ENCODE data around the gene ECSIT. TPM values are rescaled to one million over a fixed set of nuclear protein-coding genes. Genes with fewer than 3 reads are reported as not detected.

The ECSIT gene
- total RNA-seq, 4 donors from 2014 or later = 40.4 to 65.7 (median 57.8) TPM

DNA sequence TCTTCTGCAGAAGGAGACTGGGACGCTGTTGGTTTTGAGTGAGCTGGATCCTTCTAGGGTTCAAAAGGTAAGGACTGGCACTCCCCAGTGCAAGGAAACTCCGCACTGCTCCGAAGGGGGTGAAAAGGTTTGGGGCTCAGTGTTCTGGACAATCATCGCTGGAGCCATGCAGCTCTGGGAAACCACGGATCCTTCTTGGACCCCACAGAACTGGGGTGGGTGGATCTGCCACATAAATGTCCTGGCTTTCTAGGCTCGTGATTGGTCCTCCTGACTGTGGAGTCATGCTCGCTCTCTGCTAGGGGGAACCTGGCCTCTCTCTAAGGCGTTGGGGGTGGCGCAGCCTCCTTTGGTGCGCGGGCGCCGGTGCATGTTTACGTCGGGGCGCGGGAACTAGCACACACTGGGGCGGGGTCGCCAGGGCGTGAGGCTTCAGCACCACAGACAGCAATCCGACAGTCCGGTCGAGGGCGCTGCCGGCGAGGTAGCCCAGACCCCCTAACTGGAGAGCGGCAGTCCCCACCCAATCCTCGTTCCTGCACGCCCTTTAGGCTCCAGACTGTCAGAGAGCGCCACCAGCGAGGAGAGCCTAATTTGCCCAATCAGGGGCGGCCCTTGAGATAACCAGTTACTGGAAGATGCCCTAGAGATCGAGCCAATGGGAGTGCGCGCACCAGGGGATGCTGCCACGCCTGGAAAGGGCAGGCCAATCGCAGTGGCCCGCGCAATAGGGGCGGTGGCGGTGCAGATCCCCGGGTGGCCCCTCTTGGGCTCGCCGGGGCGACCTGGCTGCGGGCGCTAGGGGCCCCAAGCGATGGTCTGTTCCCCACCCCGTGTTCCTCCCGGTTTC is 47.2 kb downstream of the ECSIT start:
- 14% methylated on average over 12 of the region's 50 CpGs for WGBS
- Histone ChIP-seq H3K4me3 (peak overlapping the region; percentile 37), H3K36me3 (peaks cover 15% of the 10 kb centered on the region), H3K27ac (no peak overlapping the region), H3K9me3 (no peaks in the 10 kb centered on the region), H3K27me3 (peaks cover 48% of the 10 kb centered on the region), H3K4me1 (peaks cover 44% of the 10 kb centered on the region)
- DNase-seq (ENCODE audit: low spot score in 2 of 2) = peak in 1 of 2 donors; percentile 73
- TF ChIP-seq EP300 (IDR thresholded peaks at IDR 0.05) (no peak), POLR2AphosphoS5 (IDR thresholded peaks at IDR 0.05) (no peak), POLR2A (IDR thresholded peaks at IDR 0.05) (no peak)
- TF ChIP-seq, protein P1, sequence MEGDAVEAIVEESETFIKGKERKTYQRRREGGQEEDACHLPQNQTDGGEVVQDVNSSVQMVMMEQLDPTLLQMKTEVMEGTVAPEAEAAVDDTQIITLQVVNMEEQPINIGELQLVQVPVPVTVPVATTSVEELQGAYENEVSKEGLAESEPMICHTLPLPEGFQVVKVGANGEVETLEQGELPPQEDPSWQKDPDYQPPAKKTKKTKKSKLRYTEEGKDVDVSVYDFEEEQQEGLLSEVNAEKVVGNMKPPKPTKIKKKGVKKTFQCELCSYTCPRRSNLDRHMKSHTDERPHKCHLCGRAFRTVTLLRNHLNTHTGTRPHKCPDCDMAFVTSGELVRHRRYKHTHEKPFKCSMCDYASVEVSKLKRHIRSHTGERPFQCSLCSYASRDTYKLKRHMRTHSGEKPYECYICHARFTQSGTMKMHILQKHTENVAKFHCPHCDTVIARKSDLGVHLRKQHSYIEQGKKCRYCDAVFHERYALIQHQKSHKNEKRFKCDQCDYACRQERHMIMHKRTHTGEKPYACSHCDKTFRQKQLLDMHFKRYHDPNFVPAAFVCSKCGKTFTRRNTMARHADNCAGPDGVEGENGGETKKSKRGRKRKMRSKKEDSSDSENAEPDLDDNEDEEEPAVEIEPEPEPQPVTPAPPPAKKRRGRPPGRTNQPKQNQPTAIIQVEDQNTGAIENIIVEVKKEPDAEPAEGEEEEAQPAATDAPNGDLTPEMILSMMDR (IDR thresholded peaks at IDR 0.05) = no peak

DNA sequence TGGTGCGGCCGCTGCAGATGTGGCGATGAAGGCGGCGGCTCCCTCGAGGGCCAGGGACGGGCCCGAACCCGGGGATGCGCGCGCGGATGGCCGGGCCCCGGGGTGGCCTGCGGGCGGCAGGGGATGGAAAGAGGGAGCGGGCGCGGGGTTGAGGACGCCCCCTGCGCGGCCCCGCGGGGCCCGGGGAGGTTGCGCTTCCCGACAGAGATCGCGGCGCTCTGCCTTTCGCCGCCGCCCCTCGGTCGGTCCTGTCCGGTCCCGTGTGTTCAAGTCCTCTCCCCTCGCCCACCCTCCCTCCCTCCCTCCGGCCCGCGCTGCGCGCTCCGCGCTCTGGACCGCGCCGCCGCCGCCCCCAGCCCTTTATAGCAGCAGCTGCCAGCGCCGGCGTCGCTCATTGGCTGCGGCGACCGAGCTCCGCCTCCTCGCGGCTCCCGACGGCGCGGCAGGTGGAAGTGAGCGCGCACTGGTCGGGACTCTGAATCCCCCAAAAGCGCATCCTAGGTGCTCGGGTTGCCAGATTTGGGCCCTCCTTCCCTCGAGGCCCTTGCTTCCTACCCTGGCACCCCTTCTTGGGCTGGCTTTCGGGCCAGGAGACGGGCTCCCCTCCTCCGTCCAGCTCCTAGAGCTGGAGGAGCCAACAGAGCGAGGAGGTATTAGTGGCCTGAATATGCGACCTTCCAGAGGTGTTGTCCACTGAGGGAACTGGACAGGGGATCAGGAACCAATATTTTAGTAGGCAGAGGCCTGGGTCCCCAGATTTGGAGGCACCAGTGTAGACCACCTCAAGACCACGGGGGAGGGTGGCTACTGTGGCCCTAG is 48.0 kb downstream of the ECSIT start, which contains the start of gene ELAVL3:
TSS of gene ELAVL3 (minus strand) at position 332 of the 819 bp plus-strand sequence. CDS start 438 bp downstream, outside the sequence.
- no peak for DNase-seq (ENCODE audit: low spot score in 2 of 2)
- no peaks in the 10 kb centered on the region for H3K9me3 ChIP-seq
- H3K4me1 ChIP-seq = peaks cover 44% of the 10 kb centered on the region
- TF ChIP-seq, protein P1 (IDR thresholded peaks at IDR 0.05) = no peak
- WGBS = 10% methylated on average over 2 of the region's 77 CpGs
- H3K36me3 ChIP-seq = peaks cover 8% of the 10 kb centered on the region
- peaks cover 48% of the 10 kb centered on the region for H3K27me3 ChIP-seq
- H3K27ac ChIP-seq = no peak within 1 kb of the TSS
- H3K4me3 ChIP-seq = peak within 1 kb of the TSS; percentile 37

DNA sequence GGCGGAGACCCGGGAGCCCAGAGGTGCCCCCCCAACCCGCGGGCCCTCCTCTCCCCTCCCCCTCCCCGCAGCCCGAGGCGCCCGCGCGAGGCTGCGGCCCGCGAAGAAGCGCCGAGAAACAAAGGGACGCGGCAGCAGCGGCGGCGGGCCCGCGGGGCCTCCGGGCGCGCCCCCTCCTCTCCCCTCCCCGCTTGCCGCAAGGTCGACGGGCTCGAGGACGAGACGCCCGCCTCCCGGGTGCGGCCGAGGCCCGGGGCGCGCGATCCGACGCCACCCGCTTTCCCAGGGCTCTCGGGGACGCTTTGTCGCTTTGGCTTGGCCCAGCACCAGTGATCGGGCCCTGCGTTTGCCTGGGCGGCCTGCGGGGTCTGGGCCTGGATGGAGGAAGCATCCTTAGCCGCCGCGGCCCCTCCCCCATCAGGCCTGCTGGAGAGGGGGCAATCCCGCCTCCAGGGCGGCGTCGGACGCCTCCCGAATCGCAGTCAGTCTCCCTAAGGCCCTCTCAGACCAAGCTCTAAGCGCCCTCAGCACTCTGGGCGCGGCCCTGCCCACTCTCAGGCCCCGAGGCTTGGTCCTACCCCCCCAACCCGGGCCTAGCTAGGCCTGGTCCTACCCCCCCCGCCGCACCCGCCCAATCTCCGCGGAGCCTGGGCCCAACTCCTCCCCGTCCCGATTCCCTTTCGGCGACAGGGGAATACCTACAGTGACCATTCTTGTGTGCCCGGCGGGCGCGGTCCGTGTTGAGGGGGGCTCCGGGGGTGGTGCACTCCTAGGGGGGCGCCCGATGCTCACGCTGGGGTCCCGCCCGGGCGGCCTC is 48.8 kb downstream of the ECSIT start:
- no peak for DNase-seq (ENCODE audit: low spot score in 2 of 2)
- 6% methylated on average over 6 of the region's 86 CpGs for whole genome bisulfite sequencing
- Histone ChIP-seq H3K27me3 (peaks cover 47% of the 10 kb centered on the region), H3K27ac (no peak overlapping the region), H3K36me3 (peaks cover 8% of the 10 kb centered on the region), H3K4me3 (peak overlapping the region; percentile 28), H3K9me3 (no peaks in the 10 kb centered on the region), H3K4me1 (peaks cover 44% of the 10 kb centered on the region)
- TF ChIP-seq POLR2A (IDR thresholded peaks at IDR 0.05) = no peak
- TF ChIP-seq POLR2AphosphoS5 (IDR thresholded peaks at IDR 0.05) = no peak
- no peak for TF ChIP-seq EP300 (IDR thresholded peaks at IDR 0.05)
- TF ChIP-seq, protein P1 (IDR thresholded peaks at IDR 0.05) = no peak

DNA sequence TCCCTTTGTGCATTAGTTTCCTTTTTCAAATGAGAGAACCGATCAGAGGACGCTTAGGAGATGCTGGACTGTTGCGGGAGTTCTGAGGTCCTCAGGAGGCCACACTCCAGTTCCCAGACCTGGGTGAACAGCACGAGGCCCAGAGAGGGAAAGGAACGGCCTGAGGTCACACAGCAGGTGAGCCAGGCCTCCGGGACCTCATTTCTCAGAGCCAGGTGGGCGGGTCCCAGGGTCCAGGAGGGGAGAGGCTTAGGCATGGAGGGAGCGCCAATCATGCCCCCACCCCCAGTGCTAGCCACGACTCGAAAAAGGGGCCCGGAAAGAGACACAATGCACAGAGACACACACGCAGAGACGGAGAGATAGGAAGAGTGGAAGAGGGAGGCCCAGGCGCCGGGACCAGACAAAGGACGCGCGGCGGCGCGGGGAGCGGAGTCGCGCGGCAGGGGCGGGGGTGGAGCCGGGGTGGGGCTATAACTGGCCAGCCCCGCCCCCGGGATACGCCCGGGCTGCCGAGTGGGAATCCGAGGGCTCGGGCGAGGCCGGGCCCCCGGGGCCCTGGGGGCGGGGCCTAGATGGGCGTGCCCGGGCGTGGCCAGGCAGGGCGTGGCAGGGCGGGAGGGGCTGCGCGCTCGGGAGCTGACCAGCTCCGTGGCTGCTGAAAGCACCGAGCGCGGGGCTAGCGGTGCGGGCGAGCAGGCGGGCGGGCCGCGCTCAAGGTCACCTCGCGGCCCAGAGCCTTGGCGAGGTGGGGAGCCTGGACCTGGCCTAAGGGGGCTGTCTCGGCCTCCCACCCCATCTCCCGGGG is 49.6 kb downstream of the ECSIT start:
- H3K27ac ChIP-seq = no peak overlapping the region
- peaks cover 46% of the 10 kb centered on the region for H3K27me3 ChIP-seq
- DNase-seq (ENCODE audit: low spot score in 2 of 2) = no peak
- H3K36me3 ChIP-seq = peaks cover 8% of the 10 kb centered on the region
- WGBS = 46% methylated on average over 28 of the region's 62 CpGs
- H3K4me1 ChIP-seq = peaks cover 44% of the 10 kb centered on the region
- peak overlapping the region; percentile 28 for H3K4me3 ChIP-seq
- no peak for TF ChIP-seq POLR2A (IDR thresholded peaks at IDR 0.05)
- TF ChIP-seq, protein P1 (IDR thresholded peaks at IDR 0.05) = no peak
- no peak for TF ChIP-seq POLR2AphosphoS5 (IDR thresholded peaks at IDR 0.05)
- TF ChIP-seq EP300 (IDR thresholded peaks at IDR 0.05) = no peak
- H3K9me3 ChIP-seq = no peaks in the 10 kb centered on the region

Data from suprapubic skin (tissue), 4 donors.